ENCODE measurements around the gene KRT14. TPM values are rescaled to one million over a fixed set of nuclear protein-coding genes. Genes with fewer than 3 reads are reported as not detected.

Gene KRT14
- total RNA-seq, 1 donor from 2014 or later, result not detected

DNA sequence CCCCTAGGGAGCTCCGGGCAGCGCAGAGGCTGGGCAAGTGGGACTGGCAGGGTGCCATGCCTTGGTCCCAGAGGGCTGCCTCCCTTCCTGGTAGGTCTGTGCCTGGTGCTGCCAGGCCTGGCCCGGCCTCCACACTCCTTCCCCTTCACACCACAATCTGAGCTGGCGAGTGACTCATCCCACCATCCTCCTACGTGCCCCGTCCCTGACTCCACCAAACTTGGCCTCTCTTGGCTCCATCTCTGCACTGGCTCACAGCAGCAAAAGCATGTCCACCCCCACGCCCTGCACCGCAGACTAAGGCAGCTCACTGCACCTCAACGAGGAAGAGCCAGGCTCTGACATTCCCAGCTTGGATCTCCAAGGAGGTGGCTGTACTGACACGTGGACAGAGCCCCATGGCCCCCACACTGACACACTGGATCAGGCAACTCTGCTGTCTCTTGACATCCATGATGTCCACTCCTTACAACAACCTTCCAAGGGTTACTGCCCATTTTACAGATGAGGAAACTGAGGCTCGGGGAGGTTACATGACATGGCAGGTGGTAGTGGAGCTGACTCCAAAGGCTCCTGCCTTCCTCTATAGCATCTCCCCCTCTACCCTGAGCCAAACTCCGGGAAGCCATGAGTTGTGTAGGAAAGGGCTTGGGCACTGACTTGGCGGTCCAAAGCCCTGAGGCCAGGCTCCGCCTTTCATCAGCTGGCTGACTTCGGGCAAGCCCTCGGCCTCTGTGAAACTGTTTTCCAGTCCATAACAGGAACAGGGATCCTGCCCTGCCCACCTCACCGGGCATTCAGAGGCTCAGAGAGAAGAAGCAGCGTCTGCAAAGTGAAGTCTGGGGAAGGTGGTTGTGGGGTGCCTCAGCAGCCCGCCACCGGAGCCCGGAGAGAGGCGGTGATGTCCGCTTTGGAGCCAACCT lies 38.5 kb downstream of the KRT14 start:
- Mint-ChIP-seq H3K4me1 (ENCODE audit: low read depth, unreplicated experiment) (peaks cover 3% of the 10 kb centered on the region), H3K4me3 (ENCODE audit: unreplicated experiment) (no peak overlapping the region), H3K27me3 (ENCODE audit: unreplicated experiment) (peaks cover 4% of the 10 kb centered on the region), H3K9me3 (ENCODE audit: unreplicated experiment) (peaks cover 4% of the 10 kb centered on the region), H3K36me3 (ENCODE audit: unreplicated experiment) (peaks cover 5% of the 10 kb centered on the region), H3K27ac (ENCODE audit: unreplicated experiment) (peak overlapping the region; percentile 64)
- TF ChIP-seq, protein P1, sequence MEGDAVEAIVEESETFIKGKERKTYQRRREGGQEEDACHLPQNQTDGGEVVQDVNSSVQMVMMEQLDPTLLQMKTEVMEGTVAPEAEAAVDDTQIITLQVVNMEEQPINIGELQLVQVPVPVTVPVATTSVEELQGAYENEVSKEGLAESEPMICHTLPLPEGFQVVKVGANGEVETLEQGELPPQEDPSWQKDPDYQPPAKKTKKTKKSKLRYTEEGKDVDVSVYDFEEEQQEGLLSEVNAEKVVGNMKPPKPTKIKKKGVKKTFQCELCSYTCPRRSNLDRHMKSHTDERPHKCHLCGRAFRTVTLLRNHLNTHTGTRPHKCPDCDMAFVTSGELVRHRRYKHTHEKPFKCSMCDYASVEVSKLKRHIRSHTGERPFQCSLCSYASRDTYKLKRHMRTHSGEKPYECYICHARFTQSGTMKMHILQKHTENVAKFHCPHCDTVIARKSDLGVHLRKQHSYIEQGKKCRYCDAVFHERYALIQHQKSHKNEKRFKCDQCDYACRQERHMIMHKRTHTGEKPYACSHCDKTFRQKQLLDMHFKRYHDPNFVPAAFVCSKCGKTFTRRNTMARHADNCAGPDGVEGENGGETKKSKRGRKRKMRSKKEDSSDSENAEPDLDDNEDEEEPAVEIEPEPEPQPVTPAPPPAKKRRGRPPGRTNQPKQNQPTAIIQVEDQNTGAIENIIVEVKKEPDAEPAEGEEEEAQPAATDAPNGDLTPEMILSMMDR (IDR thresholded peaks at IDR 0.05; ENCODE audit: partially characterized antibody, unreplicated experiment), result no peak
- no peak for DNase-seq

DNA sequence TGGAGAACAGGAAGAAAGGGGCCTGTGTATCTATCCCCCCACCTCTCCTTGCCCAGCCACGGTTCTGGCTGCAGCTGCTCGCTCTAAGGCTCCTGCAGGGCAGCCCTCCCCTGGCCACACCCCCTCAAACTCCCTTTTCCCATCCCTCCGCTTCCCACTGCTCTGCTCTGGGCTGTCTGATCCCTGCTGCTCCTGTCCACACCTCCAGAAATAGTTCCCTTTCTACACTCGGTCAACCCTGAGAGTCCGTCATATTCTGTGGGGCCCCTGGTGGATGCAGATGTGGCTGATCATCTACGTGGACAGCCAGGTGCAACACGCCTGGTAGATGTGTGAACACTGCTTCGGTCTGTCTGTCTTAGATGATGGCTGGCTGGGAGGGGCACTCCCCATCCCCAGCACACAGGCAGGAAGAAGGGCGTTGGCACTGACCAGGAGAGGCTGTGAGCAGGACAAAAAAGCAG lies 39.3 kb downstream of the KRT14 start:
- H3K27me3 Mint-ChIP-seq (ENCODE audit: unreplicated experiment), result peaks cover 3% of the 10 kb centered on the region
- no peak for DNase-seq
- TF ChIP-seq, protein P1 (IDR thresholded peaks at IDR 0.05; ENCODE audit: partially characterized antibody, unreplicated experiment), result no peak
- peaks cover 3% of the 10 kb centered on the region for H3K4me1 Mint-ChIP-seq (ENCODE audit: low read depth, unreplicated experiment)
- H3K4me3 Mint-ChIP-seq (ENCODE audit: unreplicated experiment), result no peak overlapping the region
- H3K36me3 Mint-ChIP-seq (ENCODE audit: unreplicated experiment), result peaks cover 5% of the 10 kb centered on the region
- peaks cover 3% of the 10 kb centered on the region for H3K9me3 Mint-ChIP-seq (ENCODE audit: unreplicated experiment)
- no peak overlapping the region for H3K27ac Mint-ChIP-seq (ENCODE audit: unreplicated experiment)

- TF ChIP-seq, protein P1 (IDR thresholded peaks at IDR 0.05; ENCODE audit: partially characterized antibody, unreplicated experiment), result no peak
- DNase-seq, result no peak
- H3K4me3 Mint-ChIP-seq (ENCODE audit: unreplicated experiment), result no peak overlapping the region
- peaks cover 3% of the 10 kb centered on the region for H3K9me3 Mint-ChIP-seq (ENCODE audit: unreplicated experiment)
- no peak overlapping the region for H3K27ac Mint-ChIP-seq (ENCODE audit: unreplicated experiment)
- peaks cover 3% of the 10 kb centered on the region for H3K27me3 Mint-ChIP-seq (ENCODE audit: unreplicated experiment)
- H3K4me1 Mint-ChIP-seq (ENCODE audit: low read depth, unreplicated experiment), result peaks cover 3% of the 10 kb centered on the region
- H3K36me3 Mint-ChIP-seq (ENCODE audit: unreplicated experiment), result peaks cover 5% of the 10 kb centered on the region
Observed at GRCh38 chr17:41546819-41547218, 39.9 kb downstream of the KRT14 start.

GRCh38 chr17:41545829-41546410 lies 40.8 kb downstream of the KRT14 start:
- Mint-ChIP-seq H3K9me3 (ENCODE audit: unreplicated experiment) (peaks cover 3% of the 10 kb centered on the region), H3K36me3 (ENCODE audit: unreplicated experiment) (peaks cover 5% of the 10 kb centered on the region), H3K27ac (ENCODE audit: unreplicated experiment) (no peak overlapping the region), H3K4me1 (ENCODE audit: low read depth, unreplicated experiment) (peaks cover 3% of the 10 kb centered on the region), H3K4me3 (ENCODE audit: unreplicated experiment) (no peak overlapping the region), H3K27me3 (ENCODE audit: unreplicated experiment) (peaks cover 3% of the 10 kb centered on the region)
- no peak for DNase-seq
- TF ChIP-seq, protein P1 (IDR thresholded peaks at IDR 0.05; ENCODE audit: partially characterized antibody, unreplicated experiment), result no peak

GRCh38 chr17:41544935-41545334 lies 41.8 kb downstream of the KRT14 start:
- peaks cover 5% of the 10 kb centered on the region for H3K36me3 Mint-ChIP-seq (ENCODE audit: unreplicated experiment)
- H3K4me3 Mint-ChIP-seq (ENCODE audit: unreplicated experiment), result no peak overlapping the region
- no peak for DNase-seq
- H3K9me3 Mint-ChIP-seq (ENCODE audit: unreplicated experiment), result peaks cover 3% of the 10 kb centered on the region
- no peak overlapping the region for H3K27ac Mint-ChIP-seq (ENCODE audit: unreplicated experiment)
- H3K27me3 Mint-ChIP-seq (ENCODE audit: unreplicated experiment), result peaks cover 3% of the 10 kb centered on the region
- TF ChIP-seq, protein P1 (IDR thresholded peaks at IDR 0.05; ENCODE audit: partially characterized antibody, unreplicated experiment), result no peak
- peaks cover 3% of the 10 kb centered on the region for H3K4me1 Mint-ChIP-seq (ENCODE audit: low read depth, unreplicated experiment)

Measured in glutamatergic neuron (in vitro differentiated cells).